Brain microvascular endothelial cell (primary cell): ENCODE measurements around the gene GPR4.

Experiments used
- DNase-seq: peaks from one replicate; pipeline ENCODE4 v3.0.0-alpha.2; 2020
- H3K27ac ChIP-seq: fragments of 250-450 bp; sonication (Bioruptor Pico); 2 replicates; pipeline ENCODE4 v1.5.1; 2020; ENCODE audit warnings: mild to moderate bottlenecking, moderate library complexity
- H3K27me3 ChIP-seq: fragments of 250-450 bp; sonication (Bioruptor Pico); replicated peaks from 2 replicates; pipeline ENCODE4 v1.5.1; 2020; ENCODE audit warnings: mild to moderate bottlenecking
- H3K36me3 ChIP-seq: fragments of 250-450 bp; sonication (Bioruptor Pico); replicated peaks from 2 replicates; pipeline ENCODE4 v1.5.1; 2020; ENCODE audit warnings: mild to moderate bottlenecking
- H3K4me3 ChIP-seq: 2 replicates; pipeline ENCODE4 v1.5.1; 2011; ENCODE audit warnings: low read depth, mild to moderate bottlenecking, control low read depth, low read length, moderate library complexity
- in situ Hi-C: cut with HindIII; loops from 2 replicates; pipeline ENCODE4 v1.10.0; 2017; ENCODE audit warnings: low sequenced_read_pairs, low pct_ligation_motif_present
- TF ChIP-seq, protein P1 (sequence below): IDR thresholded peaks from 2 replicates; pipeline ENCODE4 v1.5.1; 2011; ENCODE audit warnings: low read depth, mild to moderate bottlenecking, moderate library complexity, low read length, control low read depth, inconsistent platforms; ENCODE audit errors: missing control alignments

Gene GPR4

DNA sequence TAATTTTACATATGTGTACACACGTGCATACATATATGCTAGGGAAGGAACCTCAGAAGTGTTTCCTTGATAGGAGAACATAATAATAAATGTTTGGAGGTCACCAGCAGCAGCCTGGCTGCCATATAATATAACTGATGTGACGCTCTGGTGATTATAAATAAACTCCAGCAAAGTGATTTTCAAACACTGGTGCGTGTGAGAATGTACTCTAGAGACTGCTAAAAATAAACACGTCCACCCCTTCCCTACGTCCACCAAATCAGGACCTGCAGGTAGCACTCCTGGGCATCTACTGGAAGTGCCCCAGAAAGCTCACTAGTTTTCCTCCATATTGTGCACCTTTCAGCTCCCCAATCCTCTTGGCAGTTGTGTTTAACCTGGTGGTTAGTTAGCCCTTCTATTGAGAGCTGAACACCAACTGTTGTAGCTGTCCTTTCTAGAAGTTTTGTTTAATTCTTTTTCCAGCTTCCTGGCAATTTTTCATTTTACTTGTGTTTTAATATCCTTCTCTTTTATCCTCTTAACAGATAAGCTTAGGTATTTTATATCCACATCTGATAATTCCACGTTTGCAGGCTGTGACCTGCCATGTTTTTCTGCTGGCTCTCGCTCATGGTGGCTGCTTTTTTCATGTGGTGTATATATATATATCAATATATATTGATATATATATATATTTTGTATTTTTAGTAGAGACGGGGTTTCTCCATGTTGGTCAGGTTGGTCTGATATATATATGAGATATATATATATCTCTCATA lies 30.4 kb downstream of the GPR4 start:
- in situ Hi-C loops, result no loop called here
- Histone ChIP-seq H3K4me3 (no peak overlapping the region), H3K27me3 (no peaks in the 10 kb centered on the region), H3K36me3 (no peaks in the 10 kb centered on the region), H3K27ac (no peak overlapping the region)
- TF ChIP-seq, protein P1, sequence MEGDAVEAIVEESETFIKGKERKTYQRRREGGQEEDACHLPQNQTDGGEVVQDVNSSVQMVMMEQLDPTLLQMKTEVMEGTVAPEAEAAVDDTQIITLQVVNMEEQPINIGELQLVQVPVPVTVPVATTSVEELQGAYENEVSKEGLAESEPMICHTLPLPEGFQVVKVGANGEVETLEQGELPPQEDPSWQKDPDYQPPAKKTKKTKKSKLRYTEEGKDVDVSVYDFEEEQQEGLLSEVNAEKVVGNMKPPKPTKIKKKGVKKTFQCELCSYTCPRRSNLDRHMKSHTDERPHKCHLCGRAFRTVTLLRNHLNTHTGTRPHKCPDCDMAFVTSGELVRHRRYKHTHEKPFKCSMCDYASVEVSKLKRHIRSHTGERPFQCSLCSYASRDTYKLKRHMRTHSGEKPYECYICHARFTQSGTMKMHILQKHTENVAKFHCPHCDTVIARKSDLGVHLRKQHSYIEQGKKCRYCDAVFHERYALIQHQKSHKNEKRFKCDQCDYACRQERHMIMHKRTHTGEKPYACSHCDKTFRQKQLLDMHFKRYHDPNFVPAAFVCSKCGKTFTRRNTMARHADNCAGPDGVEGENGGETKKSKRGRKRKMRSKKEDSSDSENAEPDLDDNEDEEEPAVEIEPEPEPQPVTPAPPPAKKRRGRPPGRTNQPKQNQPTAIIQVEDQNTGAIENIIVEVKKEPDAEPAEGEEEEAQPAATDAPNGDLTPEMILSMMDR, result no peak
- no peak for DNase-seq

DNA sequence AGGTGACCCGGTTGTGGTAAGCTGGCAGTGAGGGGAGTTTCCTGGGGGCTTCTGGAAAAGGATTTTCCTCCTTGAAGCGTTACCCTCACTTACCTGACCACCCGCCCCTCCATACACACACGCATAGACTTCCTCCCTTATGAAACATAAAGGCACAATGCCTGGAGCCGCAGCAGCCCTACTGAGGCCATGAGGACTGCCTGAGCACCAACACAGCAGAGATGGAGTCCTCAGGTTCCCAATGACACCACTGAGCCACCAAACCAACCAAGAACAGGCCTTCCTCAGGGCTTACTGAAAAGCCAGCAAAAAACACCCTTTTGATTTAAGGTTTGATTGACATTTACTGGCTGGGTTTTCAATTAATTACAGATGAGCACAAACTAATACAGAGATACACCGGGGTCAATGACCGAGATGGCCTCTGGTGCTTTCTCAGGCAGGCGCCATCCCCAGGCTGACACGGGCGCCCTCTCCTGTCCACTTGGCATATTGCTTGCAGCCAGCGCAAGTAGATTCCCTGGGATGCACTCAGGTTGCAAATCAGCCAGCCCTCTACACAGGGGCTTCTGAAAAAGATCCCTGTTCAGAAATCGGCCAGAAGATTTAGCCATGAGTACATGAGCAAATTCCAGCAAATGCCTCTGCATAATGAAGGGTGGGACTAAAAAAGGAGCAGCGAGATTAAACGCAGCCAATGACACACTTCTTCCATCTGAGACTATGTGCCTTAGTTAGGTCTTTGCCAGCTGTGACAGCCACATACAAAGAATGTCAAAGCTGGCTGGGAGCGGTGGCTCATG lies 32.2 kb downstream of the GPR4 start:
- Histone ChIP-seq H3K36me3 (no peaks in the 10 kb centered on the region), H3K27me3 (no peaks in the 10 kb centered on the region), H3K4me3 (no peak overlapping the region), H3K27ac (no peak overlapping the region)
- in situ Hi-C loops, result no loop called here
- TF ChIP-seq, protein P1, result peak; percentile 90
- no peak for DNase-seq

DNA sequence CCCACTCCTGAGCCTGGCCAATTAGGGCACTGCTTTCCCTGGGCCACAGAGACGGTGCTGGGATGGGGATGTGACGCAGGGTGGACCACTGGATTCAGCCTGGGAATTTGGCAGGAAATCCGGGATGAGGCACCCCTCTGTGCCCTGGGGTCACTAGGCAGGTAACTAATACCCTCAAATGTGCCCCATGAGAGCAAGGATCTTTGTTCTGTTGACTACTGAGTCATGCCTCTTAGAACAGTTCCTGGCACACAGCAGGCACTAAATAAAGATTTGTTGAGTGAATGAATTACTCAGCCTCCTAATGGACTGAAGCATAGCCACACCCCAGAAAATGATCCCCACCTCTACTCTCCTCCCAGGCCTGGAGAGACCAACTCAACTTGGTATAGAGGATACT lies 33.3 kb downstream of the GPR4 start:
- TF ChIP-seq, protein P1, result no peak
- no peak overlapping the region for H3K27ac ChIP-seq
- no peaks in the 10 kb centered on the region for H3K27me3 ChIP-seq
- no peak for DNase-seq
- in situ Hi-C loops, result no loop called here
- no peak overlapping the region for H3K4me3 ChIP-seq
- H3K36me3 ChIP-seq, result no peaks in the 10 kb centered on the region

DNA sequence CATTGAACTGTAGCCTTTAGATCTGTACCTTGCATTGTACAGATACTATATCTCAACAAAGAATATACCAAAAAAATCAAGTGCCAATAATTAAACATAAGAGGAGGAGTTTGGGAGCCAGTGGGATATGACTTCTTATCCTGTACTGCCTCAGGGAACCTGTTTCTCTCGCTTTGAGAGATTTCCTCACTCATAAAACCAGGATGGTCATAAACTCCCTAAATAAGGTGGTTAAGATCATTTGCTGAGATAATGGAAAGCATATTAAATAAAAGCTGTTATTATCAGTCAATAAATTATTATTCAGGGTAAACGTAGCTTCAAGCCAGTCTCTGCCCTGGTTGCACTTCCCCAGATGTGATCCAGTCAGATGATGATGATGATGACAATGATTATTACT lies 34.4 kb downstream of the GPR4 start:
- Histone ChIP-seq H3K27ac (no peak overlapping the region), H3K27me3 (no peaks in the 10 kb centered on the region), H3K36me3 (no peaks in the 10 kb centered on the region), H3K4me3 (no peak overlapping the region)
- in situ Hi-C loops, result no loop called here
- TF ChIP-seq, protein P1, result no peak
- no peak for DNase-seq

DNA sequence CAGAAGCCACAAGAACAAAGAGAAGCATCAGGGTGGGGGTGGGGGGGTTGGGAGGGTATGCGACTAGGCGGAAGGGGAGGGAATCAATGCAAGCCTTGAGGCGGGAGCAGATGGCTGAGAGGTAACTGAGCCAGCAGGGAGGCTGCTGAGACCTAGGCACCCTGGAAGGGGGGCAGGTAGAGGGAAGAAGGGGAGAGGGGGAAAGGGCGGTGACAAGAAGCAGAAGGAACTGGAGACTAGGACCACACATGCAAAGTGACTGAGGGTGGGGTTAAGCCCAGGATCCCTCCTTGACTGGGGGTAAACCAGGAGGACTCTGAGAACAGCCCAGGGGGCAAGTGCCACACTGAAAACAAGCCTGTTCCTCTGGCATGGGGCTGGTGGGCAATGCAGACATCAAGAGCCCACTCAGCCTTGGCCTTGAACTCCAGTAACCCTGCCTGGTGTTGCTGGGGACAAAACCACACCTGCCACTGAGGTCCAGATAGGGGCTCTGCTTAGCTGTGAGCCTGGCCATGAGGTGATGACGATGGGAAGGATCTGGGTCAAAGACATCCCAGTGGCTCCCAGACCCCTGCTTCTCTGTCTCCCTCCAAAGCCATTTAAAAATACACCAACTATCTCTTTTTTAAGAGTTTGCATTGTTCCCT lies 37.8 kb downstream of the GPR4 start:
- no peak for DNase-seq
- no peaks in the 10 kb centered on the region for H3K36me3 ChIP-seq
- no peak overlapping the region for H3K27ac ChIP-seq
- in situ Hi-C loops, result no loop called here
- no peak overlapping the region for H3K4me3 ChIP-seq
- TF ChIP-seq, protein P1, result no peak
- no peaks in the 10 kb centered on the region for H3K27me3 ChIP-seq
